Suprapubic skin (tissue), 4 donors: ENCODE measurements around the gene NEUROD6.

ENCODE experiments used
- EP300 ChIP-seq: sonication (generic); formaldehyde crosslinking; IDR thresholded peaks from one replicate; pipeline ENCODE4 v1.6.1; 2017; ENCODE audit warnings: antibody characterized with exemption
- POLR2A ChIP-seq, 2 donors: fragments of 450-650 bp; IDR thresholded peaks; one replicate each; pipeline ENCODE4 v1.6.1; 2017; ENCODE audit warnings: antibody characterized with exemption in 2 of 2, mild to moderate bottlenecking in 2 of 2, moderate library complexity in 2 of 2
- POLR2AphosphoS5 ChIP-seq, 3 donors: sonication (generic); formaldehyde crosslinking; IDR thresholded peaks; one replicate each; pipeline ENCODE4 v1.6.1; 2017; ENCODE audit warnings: antibody characterized with exemption in 3 of 3
- TF ChIP-seq, protein P1 (sequence below), 2 donors: fragments of 200-600 bp in 1 of 2; fragments of 450-650 bp in 1 of 2; sonication (generic) in 1 of 2; IDR thresholded peaks; one replicate each; pipeline ENCODE4 v1.5.1; 2016 to 2019; ENCODE audit warnings: antibody characterized with exemption in 2 of 2, mild to moderate bottlenecking in 1 of 2, moderate library complexity in 1 of 2

GRCh38 chr7:31341141-31341540 is 615 bp upstream of the NEUROD6 start:
- TF ChIP-seq, protein P1, sequence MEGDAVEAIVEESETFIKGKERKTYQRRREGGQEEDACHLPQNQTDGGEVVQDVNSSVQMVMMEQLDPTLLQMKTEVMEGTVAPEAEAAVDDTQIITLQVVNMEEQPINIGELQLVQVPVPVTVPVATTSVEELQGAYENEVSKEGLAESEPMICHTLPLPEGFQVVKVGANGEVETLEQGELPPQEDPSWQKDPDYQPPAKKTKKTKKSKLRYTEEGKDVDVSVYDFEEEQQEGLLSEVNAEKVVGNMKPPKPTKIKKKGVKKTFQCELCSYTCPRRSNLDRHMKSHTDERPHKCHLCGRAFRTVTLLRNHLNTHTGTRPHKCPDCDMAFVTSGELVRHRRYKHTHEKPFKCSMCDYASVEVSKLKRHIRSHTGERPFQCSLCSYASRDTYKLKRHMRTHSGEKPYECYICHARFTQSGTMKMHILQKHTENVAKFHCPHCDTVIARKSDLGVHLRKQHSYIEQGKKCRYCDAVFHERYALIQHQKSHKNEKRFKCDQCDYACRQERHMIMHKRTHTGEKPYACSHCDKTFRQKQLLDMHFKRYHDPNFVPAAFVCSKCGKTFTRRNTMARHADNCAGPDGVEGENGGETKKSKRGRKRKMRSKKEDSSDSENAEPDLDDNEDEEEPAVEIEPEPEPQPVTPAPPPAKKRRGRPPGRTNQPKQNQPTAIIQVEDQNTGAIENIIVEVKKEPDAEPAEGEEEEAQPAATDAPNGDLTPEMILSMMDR (IDR thresholded peaks at IDR 0.05), result no peak
- TF ChIP-seq POLR2A (IDR thresholded peaks at IDR 0.05), result no peak
- TF ChIP-seq EP300, result no peak
- no peak for TF ChIP-seq POLR2AphosphoS5 (IDR thresholded peaks at IDR 0.05)
